Fibroblast of peridontal ligament (primary cell): ENCODE data around the gene PHF10.
A peak's percentile ranks its signal among the peaks of the same experiment; 100 is the strongest.
"Not testable (repeated sequence)": the region's sequence is repeated elsewhere in the genome, so short reads cannot be mapped to it uniquely, and the experiment has no call there.

Source experiments
- DNase-seq: peaks from one replicate; pipeline ENCODE4 v3.0.0-alpha.2; 2010; ENCODE audit errors: extremely low read depth

PHF10 gene

DNA sequence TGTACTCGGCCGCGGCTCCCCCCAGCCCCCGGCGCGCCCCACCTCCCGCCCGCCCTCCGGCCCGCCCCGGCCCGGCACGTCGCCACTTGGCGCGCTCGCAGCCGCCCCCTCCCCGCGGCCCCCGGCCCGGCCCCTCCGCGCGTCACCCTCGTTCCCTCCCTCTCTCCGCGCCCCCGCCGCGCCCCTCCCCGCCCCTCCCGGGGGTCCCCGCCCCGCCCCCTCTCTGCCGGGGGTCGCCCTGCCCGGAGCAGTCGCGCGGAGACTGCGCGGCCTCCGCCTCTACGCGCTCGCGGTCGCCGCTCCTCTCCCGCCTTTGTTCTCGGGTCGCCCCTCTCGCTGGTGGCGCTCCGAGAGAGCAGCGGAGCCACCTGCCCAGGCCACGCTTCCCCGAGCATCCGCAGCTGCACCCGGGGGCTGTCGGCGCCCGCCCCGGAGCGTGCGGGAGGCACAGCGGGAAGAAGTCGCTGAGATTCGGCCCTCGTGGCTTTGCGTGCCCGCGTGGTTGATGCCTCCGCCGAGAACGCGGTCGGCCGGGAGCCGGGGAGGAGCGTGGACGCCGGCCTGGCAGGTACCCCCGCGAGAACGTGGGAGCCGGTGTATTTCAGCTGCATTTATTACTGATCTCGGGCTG lies at the start of gene PHF10:
Gene PHF10 (minus strand): TSS at position 7 of the 631 bp plus-strand sequence. CDS start 569 bp downstream, outside the sequence.
- peak; percentile 20 for DNase-seq

DNA sequence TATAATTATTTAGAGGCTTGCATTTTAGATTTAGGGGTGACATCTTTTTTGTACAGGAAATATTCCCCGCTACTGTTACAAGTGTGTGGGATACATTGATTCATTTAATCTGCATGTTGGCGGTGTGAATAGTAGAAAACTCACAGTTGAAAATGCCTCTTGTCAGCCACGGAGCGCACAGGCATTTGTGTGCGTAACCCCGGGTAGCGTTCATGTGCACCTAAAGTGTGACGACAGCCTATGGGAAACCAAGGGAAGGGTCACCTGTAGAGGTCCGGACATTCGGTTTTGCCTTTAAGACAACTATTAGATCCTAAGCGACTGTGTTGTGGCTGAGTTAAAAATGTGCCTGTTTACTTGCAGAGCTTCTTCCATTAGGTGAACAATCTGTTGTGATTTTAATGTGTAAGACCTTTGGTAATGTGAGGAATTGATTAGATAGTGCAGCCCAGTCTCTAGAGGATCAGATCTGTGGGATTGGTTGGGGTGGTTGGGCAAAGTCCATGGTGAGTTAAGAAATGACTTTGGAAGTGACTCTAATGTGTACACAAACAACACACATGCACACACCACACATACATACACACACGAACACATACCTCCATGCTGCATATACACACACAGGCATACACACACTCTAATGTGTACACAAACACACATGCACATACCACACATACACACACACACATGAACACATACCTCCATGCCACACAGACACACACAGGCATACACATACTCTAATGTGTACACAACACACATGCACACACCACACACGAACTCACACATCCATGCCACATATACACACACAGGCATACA lies 42.8 kb upstream of the PHF10 start:
- no peak for DNase-seq

- peak; percentile 17 for DNase-seq
Observed at GRCh38 chr6:169766232-169766631, 41.9 kb upstream of the PHF10 start.

DNA sequence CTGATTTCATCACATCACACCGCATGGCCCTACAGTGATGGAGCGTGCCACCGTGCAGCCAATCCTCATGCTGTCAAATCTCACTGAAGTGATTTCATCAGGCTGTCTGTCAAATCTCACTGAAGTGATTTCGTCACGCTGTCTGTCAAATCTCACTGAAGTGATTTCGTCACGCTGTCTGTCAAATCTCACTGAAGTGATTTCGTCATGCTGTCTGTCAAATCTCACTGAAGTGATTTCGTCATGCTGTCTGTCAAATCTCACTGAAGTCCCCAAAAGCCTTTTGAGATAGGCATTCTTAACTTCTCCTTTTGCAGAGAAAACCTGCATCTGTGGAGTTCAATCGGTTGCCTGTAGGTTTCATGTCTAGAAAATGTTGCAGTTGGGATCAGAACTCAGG lies 41.5 kb upstream of the PHF10 start:
- not testable (repeated sequence) for DNase-seq

DNA sequence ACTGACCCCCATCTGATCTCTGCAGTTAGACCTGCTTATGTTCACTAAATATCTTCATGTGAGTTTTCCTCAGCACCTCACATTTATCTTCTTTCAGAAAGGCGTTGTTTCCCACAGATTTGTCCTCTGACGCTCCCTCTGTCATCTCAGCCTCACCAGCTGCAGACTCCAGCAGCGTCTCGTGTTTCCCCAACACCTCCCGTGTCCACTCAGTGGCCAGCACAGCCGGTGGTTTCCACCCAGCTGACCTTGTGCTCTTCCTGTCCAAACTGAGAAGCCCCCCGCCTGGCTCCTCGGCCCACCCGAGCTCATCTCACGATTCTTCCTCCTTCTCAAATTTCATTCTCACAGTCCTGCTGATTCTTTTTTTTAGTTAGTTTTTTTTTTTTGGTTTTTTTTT lies 39.6 kb upstream of the PHF10 start:
- no peak for DNase-seq

DNA sequence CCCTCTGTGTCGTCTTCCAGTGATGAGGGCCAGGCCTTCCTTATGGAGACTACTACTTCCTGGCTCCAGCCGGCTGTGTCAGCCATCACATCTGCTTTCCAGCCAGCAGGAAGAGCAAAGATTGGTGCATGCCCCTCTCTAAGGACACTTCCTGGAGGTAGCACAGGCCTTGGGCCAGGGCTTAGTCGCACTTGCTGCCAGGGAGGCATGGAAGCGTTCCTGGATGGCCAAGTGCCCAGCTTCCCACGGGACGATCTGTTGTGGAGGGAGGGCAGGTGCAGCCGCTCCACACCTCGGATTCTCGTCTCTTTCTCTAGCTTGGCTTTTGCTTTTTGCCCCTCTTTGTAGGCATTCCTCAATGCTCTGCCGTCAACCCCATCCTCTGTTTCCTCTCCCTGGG lies 39.0 kb upstream of the PHF10 start:
- DNase-seq: no peak

- DNase-seq: no peak
Observed at GRCh38 chr6:169755162-169755561, 30.9 kb upstream of the PHF10 start.

GRCh38 chr6:169752074-169752623 lies 27.8 kb upstream of the PHF10 start:
- DNase-seq: peak; percentile 21

DNA sequence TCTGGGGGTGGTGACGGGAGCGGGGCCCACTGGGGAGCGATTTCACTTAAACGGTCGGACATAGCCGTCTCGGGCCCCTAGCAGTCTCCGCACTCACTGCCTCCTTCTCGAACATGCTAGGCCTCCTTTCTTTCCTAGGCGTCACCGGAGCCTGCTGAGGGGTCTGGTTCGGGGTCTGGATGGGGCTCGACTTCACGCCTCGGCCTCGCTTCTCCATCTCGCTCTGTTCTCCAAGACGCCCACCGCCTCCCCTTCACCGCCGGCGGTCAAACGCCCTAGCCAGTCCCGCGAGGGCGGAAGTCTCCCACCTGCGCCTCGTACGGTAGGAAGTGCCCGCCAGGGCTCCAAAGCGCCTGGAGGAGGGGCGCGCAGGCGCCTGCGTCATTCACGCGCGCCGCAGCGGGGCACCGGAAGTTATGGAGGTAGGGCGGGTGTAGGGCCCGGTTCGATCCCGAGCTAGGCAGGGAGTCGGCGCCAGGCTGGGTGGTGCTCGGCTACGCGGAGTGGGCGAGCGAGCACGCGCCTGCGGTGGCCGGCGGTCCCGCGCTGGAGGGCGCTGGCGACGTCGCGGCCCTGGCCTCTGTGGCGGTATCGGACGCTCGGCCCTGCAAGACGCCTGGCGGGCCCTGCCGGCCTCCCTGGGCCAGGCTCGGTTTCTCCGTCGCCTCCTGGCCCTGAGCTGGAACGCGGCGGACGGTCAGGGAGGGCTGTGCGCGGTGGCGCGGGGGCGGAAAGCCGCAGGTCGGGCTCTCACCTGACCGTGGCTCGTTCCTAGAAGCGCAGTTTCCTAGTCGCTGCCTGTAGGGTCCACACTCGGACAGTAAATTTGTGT lies 27.2 kb upstream of the PHF10 start, which contains the start of the genes DYNLT2 and ERMARD:
Gene DYNLT2 (minus strand): TSS at position 331 of the 832 bp plus-strand sequence. CDS start 114 bp downstream, at position 217.
Gene ERMARD (plus strand): TSS at position 381 of the 832 bp plus-strand sequence. CDS start 36 bp downstream, at position 417.
- DNase-seq: peak; percentile 91

GRCh38 chr6:169746556-169746955 lies 22.3 kb upstream of the PHF10 start:
- DNase-seq: no peak

- no peak for DNase-seq
Observed at GRCh38 chr6:169745405-169745804, 21.1 kb upstream of the PHF10 start.

DNA sequence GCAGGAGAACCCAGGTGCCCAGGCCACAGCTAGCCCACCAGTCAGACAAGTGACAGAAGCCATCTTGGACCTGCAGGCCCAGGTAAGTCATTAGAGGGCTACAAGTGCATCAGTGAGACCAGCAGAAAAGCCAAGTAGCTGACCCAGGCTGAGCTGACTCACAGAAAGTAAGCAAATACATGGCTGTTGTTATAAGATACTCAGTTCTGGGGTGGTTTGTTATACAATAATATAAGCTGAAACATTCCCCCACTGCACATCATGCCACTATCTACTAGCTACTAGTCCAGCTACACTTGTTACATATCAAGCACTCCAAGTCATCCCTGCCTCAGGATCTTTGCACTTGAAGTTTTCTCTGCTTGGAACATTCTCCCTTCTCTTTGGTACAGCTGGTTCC lies 17.0 kb upstream of the PHF10 start:
- DNase-seq: no peak

DNA sequence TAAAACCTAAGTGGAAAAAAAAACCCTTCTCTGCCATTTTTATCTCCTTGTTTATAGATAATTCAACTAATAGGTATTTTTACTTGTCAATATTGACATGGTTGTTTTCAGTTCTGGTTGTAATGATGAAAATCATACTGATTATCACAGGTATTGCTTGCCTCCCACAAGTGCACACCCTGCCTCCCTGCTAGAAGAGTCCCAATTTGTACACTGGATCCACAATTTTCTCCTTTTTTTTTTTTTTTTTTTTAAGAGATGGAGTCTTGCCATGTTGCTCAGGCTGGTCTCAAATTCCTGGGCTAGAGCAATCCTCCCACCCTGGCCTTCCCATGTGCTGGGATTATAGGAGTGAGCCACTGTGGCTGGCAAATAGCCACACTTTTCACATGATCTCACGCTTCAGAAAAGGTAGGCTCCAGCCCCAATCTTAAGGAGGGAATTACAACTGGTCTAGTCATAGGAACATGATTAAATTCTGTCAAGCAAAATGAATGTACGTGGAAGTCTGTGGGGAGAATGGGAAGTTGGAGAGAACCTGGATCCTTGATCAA lies 14.8 kb upstream of the PHF10 start:
- DNase-seq: peak; percentile 4

DNA sequence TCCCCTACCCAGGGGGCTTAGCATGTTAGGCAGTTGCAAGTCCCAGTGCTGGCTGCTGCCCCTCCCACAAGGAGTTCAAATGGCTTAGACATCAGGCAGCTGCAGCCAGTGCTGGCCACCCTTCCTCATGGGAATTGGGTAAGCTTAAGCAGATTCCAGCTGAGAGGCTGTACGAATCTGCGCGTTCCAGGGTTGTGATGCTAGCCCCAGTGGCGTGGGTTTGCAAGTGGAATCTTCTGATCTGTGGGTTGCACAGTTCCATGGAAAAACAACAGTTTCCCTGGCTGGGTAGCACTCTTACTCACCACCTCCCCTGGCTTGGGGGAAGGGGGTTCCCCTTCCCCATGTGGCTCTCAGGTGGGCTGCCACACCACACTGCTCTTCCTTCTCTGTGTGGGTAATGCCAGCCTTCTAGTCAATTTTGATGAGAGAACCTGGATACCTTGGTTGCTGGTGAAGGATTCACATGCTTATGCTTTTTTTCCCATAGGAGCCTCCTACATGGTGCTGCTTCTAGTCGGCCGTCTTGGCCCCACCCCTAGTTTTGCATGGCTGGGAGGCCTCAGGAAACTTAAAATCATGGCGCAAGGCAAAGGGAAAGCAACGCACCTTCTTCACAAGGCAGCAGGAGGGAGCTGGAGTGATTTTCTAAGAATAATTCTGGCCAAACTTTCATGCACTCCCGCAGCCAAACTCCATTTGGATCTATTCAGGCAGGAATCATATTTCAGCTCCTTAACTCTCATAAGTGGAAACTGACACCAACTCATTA lies 14.1 kb upstream of the PHF10 start:
- DNase-seq: peak; percentile 59

DNA sequence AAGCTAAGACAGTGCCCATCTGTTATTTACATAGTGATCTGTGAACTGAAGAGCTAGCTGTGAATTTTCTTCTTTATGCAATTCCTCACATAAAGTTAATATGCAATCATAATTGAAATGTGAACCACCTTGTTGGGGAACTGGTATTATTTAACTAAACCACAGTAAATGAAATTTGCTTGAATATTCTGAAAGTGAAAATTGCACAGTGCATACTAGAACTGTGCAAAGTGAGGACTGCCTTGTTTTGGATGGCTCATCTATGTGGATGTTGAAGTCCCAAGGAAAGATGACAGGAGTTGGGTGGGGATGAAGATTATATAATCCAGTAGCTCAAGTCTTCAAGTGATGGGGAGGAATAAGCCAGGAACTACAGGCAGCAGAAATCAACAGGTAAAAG lies 5.7 kb upstream of the PHF10 start:
- DNase-seq: no peak

GRCh38 chr6:169726963-169727362 lies 2.7 kb upstream of the PHF10 start:
- DNase-seq: no peak

GRCh38 chr6:169726049-169726400 lies 1.7 kb upstream of the PHF10 start:
- DNase-seq: no peak

GRCh38 chr6:169725125-169726048 lies 1.1 kb upstream of the PHF10 start:
- peak; percentile 67 for DNase-seq

GRCh38 chr6:169723991-169724493 lies 258 bp downstream of the PHF10 start:
- no peak for DNase-seq
